GM10847 (cell line): ENCODE data around the gene PCDHGC4.

Experiments used
- POLR2A ChIP-seq: IDR thresholded peaks from 2 replicates; pipeline ENCODE4 v1.6.1; 2011; ENCODE audit not compliant: insufficient read length; ENCODE audit errors: extremely low read depth

The PCDHGC4 gene

GRCh38 chr5:141484641-141485311, at the start of gene PCDHGC4:
PCDHGC4 (plus strand) TSS chr5:141485030; CDS start chr5:141485174, 144 bp downstream.
- TF ChIP-seq POLR2A, result no peak

GRCh38 chr5:141437221-141437620, 47.6 kb upstream of the PCDHGC4 start:
- no peak for TF ChIP-seq POLR2A

- no peak for TF ChIP-seq POLR2A
Observed at GRCh38 chr5:141439411-141440141, 45.3 kb upstream of the PCDHGC4 start.

GRCh38 chr5:141440341-141440740, 44.5 kb upstream of the PCDHGC4 start:
- TF ChIP-seq POLR2A, result no peak

- no peak for TF ChIP-seq POLR2A
Observed at GRCh38 chr5:141441571-141442170, 43.2 kb upstream of the PCDHGC4 start.

- TF ChIP-seq POLR2A, result no peak
Observed at GRCh38 chr5:141465351-141465750, 19.5 kb upstream of the PCDHGC4 start.

GRCh38 chr5:141475625-141476131, 9.2 kb upstream of the PCDHGC4 start, which contains the start of gene PCDHGC3:
PCDHGC3 (plus strand) TSS chr5:141475966; CDS start chr5:141476117, 151 bp downstream.
- TF ChIP-seq POLR2A, result peak; percentile 24

GRCh38 chr5:141476132-141476911, 8.5 kb upstream of the PCDHGC4 start:
- TF ChIP-seq POLR2A, result no peak

GRCh38 chr5:141477044-141477575, 7.7 kb upstream of the PCDHGC4 start:
- no peak for TF ChIP-seq POLR2A

GRCh38 chr5:141477815-141478214, 7.0 kb upstream of the PCDHGC4 start:
- TF ChIP-seq POLR2A, result no peak

GRCh38 chr5:141478321-141478945, 6.4 kb upstream of the PCDHGC4 start:
- TF ChIP-seq POLR2A, result no peak

- no peak for TF ChIP-seq POLR2A
Observed at GRCh38 chr5:141479776-141480175, 5.1 kb upstream of the PCDHGC4 start.

GRCh38 chr5:141483902-141484301, 928 bp upstream of the PCDHGC4 start:
- no peak for TF ChIP-seq POLR2A

- TF ChIP-seq POLR2A, result no peak
Observed at GRCh38 chr5:141484310-141484640, 555 bp upstream of the PCDHGC4 start.
